Trophoblast cell (in vitro differentiated cells and primary cell): ENCODE data around the gene FURIN.

Source experiments
- DNase-seq, 2 donors: peaks; one replicate each; pipeline ENCODE4 v3.0.0-alpha.2; 2016
- H2AFZ ChIP-seq: 2 replicates; pipeline ENCODE4 v1.6.1; 2013; ENCODE audit warnings: low read length, moderate library complexity, mild to moderate bottlenecking; ENCODE audit not compliant: insufficient read depth, poor library complexity
- H2AK5ac ChIP-seq: 2 replicates; pipeline ENCODE4 v1.6.1; 2013; ENCODE audit warnings: mild to moderate bottlenecking, low read length
- H2BK120ac ChIP-seq: 2 replicates; pipeline ENCODE4 v1.6.1; 2013; ENCODE audit warnings: low read length, mild to moderate bottlenecking, moderate library complexity; ENCODE audit not compliant: insufficient read depth, poor library complexity
- H2BK12ac ChIP-seq: 2 replicates; pipeline ENCODE4 v1.6.1; 2013; ENCODE audit warnings: mild to moderate bottlenecking, low read length, moderate library complexity
- H2BK5ac ChIP-seq: 2 replicates; pipeline ENCODE4 v1.6.1; 2013; ENCODE audit warnings: low read length, low read depth, moderate library complexity, mild to moderate bottlenecking; ENCODE audit not compliant: poor library complexity
- H3K14ac ChIP-seq: 2 replicates; pipeline ENCODE4 v1.6.1; 2013; ENCODE audit warnings: mild to moderate bottlenecking, low read length
- H3K18ac ChIP-seq: 2 replicates; pipeline ENCODE4 v1.6.1; 2013; ENCODE audit warnings: mild to moderate bottlenecking, low read length
- H3K23ac ChIP-seq: 2 replicates; pipeline ENCODE4 v1.6.1; 2013; ENCODE audit warnings: low read length
- H3K27ac ChIP-seq: 2 replicates; pipeline ENCODE4 v1.5.1; 2013; ENCODE audit warnings: low read depth, mild to moderate bottlenecking, inconsistent platforms, low read length, moderate library complexity
- H3K27me3 ChIP-seq: 2 replicates; pipeline ENCODE4 v1.6.1; 2013; ENCODE audit warnings: inconsistent platforms, mild to moderate bottlenecking, low read length, moderate library complexity; ENCODE audit not compliant: insufficient read depth
- H3K36me3 ChIP-seq, 2 experiments: 1 replicate in 1 of 2; 2 replicates in 1 of 2; pipeline ENCODE4 v1.6.1; 2013; ENCODE audit warnings: low read length in 2 of 2, mild to moderate bottlenecking in 2 of 2, moderate library complexity in 1 of 2; ENCODE audit not compliant: insufficient read depth in 2 of 2, control insufficient read depth in 1 of 2
- H3K4ac ChIP-seq: 2 replicates; pipeline ENCODE4 v1.6.1; 2013; ENCODE audit warnings: low read depth, mild to moderate bottlenecking, low read length, moderate library complexity
- H3K4me1 ChIP-seq, 2 experiments: 1 replicate in 1 of 2; 2 replicates in 1 of 2; pipeline ENCODE4 v1.6.1; 2013; ENCODE audit warnings: low read length in 2 of 2, mild to moderate bottlenecking in 2 of 2, moderate library complexity in 1 of 2; ENCODE audit not compliant: insufficient read depth in 2 of 2, control insufficient read depth in 1 of 2
- H3K4me2 ChIP-seq: 2 replicates; pipeline ENCODE4 v1.6.1; 2013; ENCODE audit warnings: inconsistent platforms, mild to moderate bottlenecking, low read length, moderate library complexity
- H3K4me3 ChIP-seq: 2 replicates; pipeline ENCODE4 v1.5.1; 2013; ENCODE audit warnings: mild to moderate bottlenecking, low read depth, low read length, inconsistent platforms
- H3K79me1 ChIP-seq: one replicate; pipeline ENCODE4 v1.6.1; 2013; ENCODE audit warnings: low read length
- H3K79me2 ChIP-seq: 2 replicates; pipeline ENCODE4 v1.6.1; 2013; ENCODE audit warnings: low read length, mild to moderate bottlenecking; ENCODE audit not compliant: control insufficient read depth, insufficient read depth, poor library complexity
- H3K9ac ChIP-seq: 2 replicates; pipeline ENCODE4 v1.6.1; 2013; ENCODE audit warnings: mild to moderate bottlenecking, low read length
- H3K9me3 ChIP-seq: 2 replicates; pipeline ENCODE4 v1.6.1; 2013; ENCODE audit warnings: low read depth, mild to moderate bottlenecking, control low read depth, inconsistent platforms, low read length; ENCODE audit not compliant: insufficient read depth
- H4K12ac ChIP-seq: 2 replicates; pipeline ENCODE4 v1.6.1; 2013; ENCODE audit warnings: low read depth, mild to moderate bottlenecking, low read length, moderate library complexity
- H4K8ac ChIP-seq: 2 replicates; pipeline ENCODE4 v1.6.1; 2013; ENCODE audit warnings: low read depth, mild to moderate bottlenecking, low read length, moderate library complexity
- H4K91ac ChIP-seq: one replicate; pipeline ENCODE4 v1.6.1; 2013; ENCODE audit warnings: low read depth, mild to moderate bottlenecking, low read length, moderate library complexity
- WGBS: extraction: QIAGEN DNeasy Blood & Tissue Kit; methylation state at CpG from one replicate; pipeline ENCODE4 v1.1.7; 2013; ENCODE audit warnings: missing lambda C conversion rate; ENCODE audit not compliant: insufficient read length, insufficient coverage; ENCODE audit errors: extremely low coverage; 5-methylcytosine and 5-hydroxymethylcytosine counted together

FURIN gene

GRCh38 chr15:90883976-90884718 is 15.8 kb downstream of the FURIN start, which contains the start of gene FES:
TSS of gene FES (plus strand) at chr15:90884504. CDS start at chr15:90885046, 542 bp downstream.
- Histone ChIP-seq H3K4me1 (peaks cover 22 to 24% of the 10 kb centered on the region in 2 experiments), H3K27me3 (no peaks in the 10 kb centered on the region), H3K79me2 (peaks cover 9% of the 10 kb centered on the region), H4K12ac (peak within 1 kb of the TSS; percentile 93), H3K9ac (peak within 1 kb of the TSS; percentile 79), H3K9me3 (peaks cover 5% of the 10 kb centered on the region), H3K23ac (no peak within 1 kb of the TSS), H3K79me1 (peaks cover 20% of the 10 kb centered on the region), H2AFZ (peak within 1 kb of the TSS; percentile 90), H2BK120ac (peak within 1 kb of the TSS; percentile 94), H3K36me3 (peaks cover 44 to 51% of the 10 kb centered on the region in 2 experiments), H4K91ac (peak within 1 kb of the TSS; percentile 96), H2BK5ac (peak within 1 kb of the TSS; percentile 85), H2AK5ac (peak within 1 kb of the TSS; percentile 94), H3K14ac (peak within 1 kb of the TSS; percentile 95), H2BK12ac (peak within 1 kb of the TSS; percentile 28), H3K4me2 (peak within 1 kb of the TSS; percentile 54), H3K18ac (peak within 1 kb of the TSS; percentile 97), H3K4ac (peak within 1 kb of the TSS; percentile 87), H3K4me3 (peak within 1 kb of the TSS; percentile 73), H4K8ac (peak within 1 kb of the TSS; percentile 98), H3K27ac (peak within 1 kb of the TSS; percentile 92)
- DNase-seq, result peak; percentile 84 to 89
- WGBS, result no CpG with 5 or more reads among the region's 58 CpGs

DNA sequence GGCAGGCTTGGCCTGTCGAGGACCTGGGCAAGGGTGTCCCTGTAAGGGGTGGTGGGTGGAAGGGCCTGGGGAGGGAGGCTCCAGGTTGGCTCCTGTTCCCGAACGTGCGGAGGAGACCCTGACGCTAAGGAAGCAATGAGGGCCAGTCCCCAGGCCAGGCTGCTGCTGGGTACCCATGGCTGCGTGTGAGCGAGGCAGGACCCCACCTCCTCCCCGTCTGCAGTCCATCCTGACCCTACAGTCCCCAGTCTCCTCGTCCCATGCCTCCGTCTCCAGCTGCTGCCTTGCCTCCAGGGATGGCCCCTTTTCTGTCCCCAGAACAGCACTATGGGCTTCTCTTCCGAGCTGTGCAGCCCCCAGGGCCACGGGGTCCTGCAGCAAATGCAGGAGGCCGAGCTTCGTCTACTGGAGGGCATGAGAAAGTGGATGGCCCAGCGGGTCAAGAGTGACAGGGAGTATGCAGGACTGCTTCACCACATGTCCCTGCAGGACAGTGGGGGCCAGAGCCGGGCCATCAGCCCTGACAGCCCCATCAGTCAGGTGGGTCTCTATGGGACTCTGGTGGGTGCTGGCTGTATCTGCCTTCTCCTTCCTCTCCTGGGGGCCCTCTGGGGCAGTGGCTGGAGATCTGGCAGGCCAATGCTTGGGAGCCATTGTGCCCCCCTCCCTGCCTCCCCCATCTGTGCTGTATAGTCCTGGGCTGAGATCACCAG is 16.5 kb downstream of the FURIN start:
- H3K23ac ChIP-seq, result no peak overlapping the region
- peak overlapping the region; percentile 86 for H2BK120ac ChIP-seq
- peak overlapping the region; percentile 79 for H3K9ac ChIP-seq
- peaks cover 7% of the 10 kb centered on the region for H3K9me3 ChIP-seq
- no peaks in the 10 kb centered on the region for H3K27me3 ChIP-seq
- no CpG with 5 or more reads among the region's 16 CpGs for WGBS
- peaks cover 20% of the 10 kb centered on the region for H3K79me1 ChIP-seq
- H3K4ac ChIP-seq, result peak overlapping the region; percentile 48
- H3K4me1 ChIP-seq, result peaks cover 22 to 24% of the 10 kb centered on the region in 2 experiments
- H2AFZ ChIP-seq, result peak overlapping the region; percentile 90
- H2AK5ac ChIP-seq, result peak overlapping the region; percentile 4
- peak overlapping the region; percentile 73 for H3K4me3 ChIP-seq
- DNase-seq, result no peak
- H2BK5ac ChIP-seq, result peak overlapping the region; percentile 74
- peak overlapping the region; percentile 92 for H3K27ac ChIP-seq
- peak overlapping the region; percentile 79 for H4K12ac ChIP-seq
- peak overlapping the region; percentile 96 for H4K91ac ChIP-seq
- peak overlapping the region; percentile 12 for H3K14ac ChIP-seq
- H2BK12ac ChIP-seq, result peak overlapping the region; percentile 15
- peak overlapping the region; percentile 95 for H3K18ac ChIP-seq
- H3K4me2 ChIP-seq, result peak overlapping the region; percentile 54
- H4K8ac ChIP-seq, result peak overlapping the region; percentile 23
- peaks cover 44 to 49% of the 10 kb centered on the region in 2 experiments for H3K36me3 ChIP-seq
- H3K79me2 ChIP-seq, result peaks cover 9% of the 10 kb centered on the region

- Histone ChIP-seq H2BK5ac (no peak overlapping the region), H3K36me3 (peaks cover 43 to 49% of the 10 kb centered on the region in 2 experiments), H3K9ac (no peak overlapping the region), H3K14ac (peak overlapping the region; percentile 38), H2BK12ac (peak overlapping the region; percentile 74), H3K79me1 (peaks cover 20% of the 10 kb centered on the region), H3K9me3 (peaks cover 7% of the 10 kb centered on the region), H3K27me3 (no peaks in the 10 kb centered on the region), H2AFZ (peak overlapping the region; percentile 8), H4K12ac (no peak overlapping the region), H4K91ac (peak overlapping the region; percentile 96), H2BK120ac (peak overlapping the region; percentile 86), H3K79me2 (peaks cover 9% of the 10 kb centered on the region), H3K4me2 (no peak overlapping the region), H4K8ac (peak overlapping the region; percentile 23), H3K18ac (peak overlapping the region; percentile 11), H3K4me1 (peaks cover 22 to 24% of the 10 kb centered on the region in 2 experiments), H3K4ac (peak overlapping the region; percentile 16), H2AK5ac (peak overlapping the region; percentile 53), H3K23ac (no peak overlapping the region), H3K27ac (peak overlapping the region; percentile 92), H3K4me3 (no peak overlapping the region)
- WGBS, result no CpG with 5 or more reads among the region's 23 CpGs
- DNase-seq, result peak; percentile 59 to 63
Observed at GRCh38 chr15:90885432-90886290, 17.3 kb downstream of the FURIN start.

- Histone ChIP-seq H3K79me1 (peaks cover 20% of the 10 kb centered on the region), H2BK120ac (no peak overlapping the region), H4K91ac (no peak overlapping the region), H3K27ac (no peak overlapping the region), H3K4ac (no peak overlapping the region), H2AK5ac (no peak overlapping the region), H3K36me3 (peaks cover 43 to 48% of the 10 kb centered on the region in 2 experiments), H3K79me2 (peaks cover 9% of the 10 kb centered on the region), H3K9me3 (peaks cover 7% of the 10 kb centered on the region), H3K4me1 (peaks cover 22 to 24% of the 10 kb centered on the region in 2 experiments), H3K23ac (no peak overlapping the region), H4K12ac (no peak overlapping the region), H3K9ac (no peak overlapping the region), H3K18ac (no peak overlapping the region), H2BK12ac (no peak overlapping the region), H3K27me3 (no peaks in the 10 kb centered on the region), H2AFZ (no peak overlapping the region), H3K4me2 (no peak overlapping the region), H3K4me3 (no peak overlapping the region), H2BK5ac (no peak overlapping the region), H4K8ac (no peak overlapping the region), H3K14ac (no peak overlapping the region)
- WGBS, result no CpG with 5 or more reads among the region's 5 CpGs
- DNase-seq, result no peak
Observed at GRCh38 chr15:90886291-90886614, 17.9 kb downstream of the FURIN start.
